T47D (cell line): ENCODE results near the gene SAP30.

Experiments
- DNase-seq, 2 experiments: peaks; one replicate each; pipeline versions ENCODE4 v3.0.0 to v3.0.0-alpha.2; 2011 to 2012; ENCODE audit warnings: low read depth in 1 of 2, low spot score in 1 of 2
- JUND ChIP-seq: IDR thresholded peaks from 2 replicates; pipeline ENCODE4 v1.6.1; 2012; ENCODE audit warnings: low read depth
- in situ Hi-C: cut with HindIII; loops from 2 replicates; pipeline ENCODE4 v1.10.0; 2016; ENCODE audit warnings: low sequenced_read_pairs, low pct_unique_long_range_greater_than_20kb

The SAP30 gene

GRCh38 chr4:173379929-173380328, 9.2 kb downstream of the SAP30 start:
- in situ Hi-C loops = no loop called here

GRCh38 chr4:173380987-173381386, 10.2 kb downstream of the SAP30 start:
- no peak for TF ChIP-seq JUND
- DNase-seq = no peak
- in situ Hi-C loops = no loop called here

More at GRCh38 chr4:173379929-173380328, 9.2 kb downstream of the SAP30 start:
- no peak for TF ChIP-seq JUND
- no peak for DNase-seq

GRCh38 chr4:173381610-173382009, 10.9 kb downstream of the SAP30 start:
- in situ Hi-C loops = no loop called here
- DNase-seq = no peak
- TF ChIP-seq JUND = no peak

GRCh38 chr4:173382349-173382748, 11.6 kb downstream of the SAP30 start:
- no peak for DNase-seq
- in situ Hi-C loops = no loop called here
- TF ChIP-seq JUND = no peak

- in situ Hi-C loops = no loop called here
- no peak for DNase-seq
- no peak for TF ChIP-seq JUND
Measured at GRCh38 chr4:173386751-173387150, 16.0 kb downstream of the SAP30 start.

- in situ Hi-C loops = no loop called here
- DNase-seq = no peak
- TF ChIP-seq JUND = no peak
Measured at GRCh38 chr4:173391701-173392100, 20.9 kb downstream of the SAP30 start.

- TF ChIP-seq JUND = no peak
- in situ Hi-C loops = no loop called here
- DNase-seq = no peak
Measured at GRCh38 chr4:173397604-173398003, 26.9 kb downstream of the SAP30 start.

GRCh38 chr4:173398220-173398619, 27.5 kb downstream of the SAP30 start:
- no peak for DNase-seq
- no peak for TF ChIP-seq JUND
- in situ Hi-C loops = no loop called here

GRCh38 chr4:173398779-173399415, 28.1 kb downstream of the SAP30 start, which contains the start of gene SCRG1:
TSS of gene SCRG1 (minus strand) at chr4:173399116. CDS start at chr4:173391414, 7,702 bp downstream.
- DNase-seq = no peak
- in situ Hi-C loops = no loop called here
- TF ChIP-seq JUND = no peak

GRCh38 chr4:173401063-173401462, 30.3 kb downstream of the SAP30 start:
- in situ Hi-C loops = no loop called here

GRCh38 chr4:173403051-173403450, 32.3 kb downstream of the SAP30 start:
- in situ Hi-C loops = no loop called here
- DNase-seq = no peak
- no peak for TF ChIP-seq JUND

More at GRCh38 chr4:173401063-173401462, 30.3 kb downstream of the SAP30 start:
- no peak for DNase-seq
- TF ChIP-seq JUND = no peak

GRCh38 chr4:173404296-173404865, 33.6 kb downstream of the SAP30 start:
- no peak for DNase-seq
- in situ Hi-C loops = no loop called here
- no peak for TF ChIP-seq JUND

GRCh38 chr4:173405840-173406606, 35.3 kb downstream of the SAP30 start:
- no peak for TF ChIP-seq JUND
- in situ Hi-C loops = no loop called here
- DNase-seq = no peak
